Amniotic epithelial cell (primary cell): Measurements from ENCODE around the gene PTPRG.

Experiments used
- DNase-seq: peaks from one replicate; pipeline ENCODE4 v3.0.0-alpha.2; 2010; ENCODE audit warnings: low read depth

The PTPRG gene

DNA sequence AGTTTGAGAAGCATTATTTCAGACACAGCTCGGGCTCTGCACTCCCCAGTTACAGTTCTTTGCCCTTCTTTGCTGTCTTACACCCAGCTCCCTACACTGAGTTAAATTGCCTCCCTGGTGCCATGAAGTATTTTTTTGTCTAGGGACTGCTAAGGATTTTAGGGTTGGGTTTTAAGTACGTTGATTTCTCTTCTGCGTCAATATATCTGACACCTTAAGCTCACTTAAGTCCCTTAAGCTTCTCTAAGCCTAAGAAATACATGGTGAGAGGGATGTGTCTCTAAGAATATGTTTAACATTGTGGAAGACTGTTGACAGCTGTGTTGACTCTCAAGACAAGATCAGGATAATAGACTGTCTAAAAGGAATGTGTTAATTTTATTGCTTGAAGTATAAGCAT is 400.5 kb downstream of the PTPRG start:
- peak; percentile 5 for DNase-seq

DNA sequence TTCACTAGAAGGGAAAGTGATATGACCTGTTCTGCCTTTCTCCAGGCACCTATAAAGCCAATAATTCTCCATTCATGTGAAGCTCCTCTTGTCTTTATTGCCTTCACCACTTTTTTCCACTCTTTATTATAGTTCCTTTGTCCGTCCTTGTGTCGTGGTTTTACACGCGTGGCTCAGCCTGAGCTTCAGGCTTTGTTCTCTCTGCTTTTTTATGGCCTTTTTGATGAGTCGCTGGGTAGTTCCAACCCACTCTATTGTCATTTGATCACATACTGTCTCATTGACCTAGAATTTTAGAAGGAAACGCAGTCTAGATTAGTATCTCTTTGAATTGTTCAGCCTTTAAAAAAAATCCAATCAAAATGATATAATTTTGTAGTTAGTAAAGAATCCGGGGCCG is 403.2 kb downstream of the PTPRG start:
- no peak for DNase-seq

DNA sequence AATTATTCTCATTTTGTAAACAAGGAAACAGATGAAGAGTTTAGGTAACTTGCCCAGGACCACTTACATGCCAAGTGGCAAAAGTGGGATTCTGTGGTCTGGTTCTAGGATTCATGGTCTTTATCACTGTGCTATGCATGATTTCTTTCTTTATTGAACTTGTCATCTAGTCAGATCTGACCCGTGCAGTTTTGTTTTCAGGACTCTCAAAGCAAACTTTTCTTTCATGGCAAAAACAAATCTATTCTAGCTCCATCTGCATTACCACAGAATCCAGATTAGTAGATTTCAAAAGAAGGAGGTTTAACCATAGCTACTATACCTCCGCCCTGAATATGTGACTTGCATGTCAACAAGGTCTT is 404.4 kb downstream of the PTPRG start:
- DNase-seq = no peak

DNA sequence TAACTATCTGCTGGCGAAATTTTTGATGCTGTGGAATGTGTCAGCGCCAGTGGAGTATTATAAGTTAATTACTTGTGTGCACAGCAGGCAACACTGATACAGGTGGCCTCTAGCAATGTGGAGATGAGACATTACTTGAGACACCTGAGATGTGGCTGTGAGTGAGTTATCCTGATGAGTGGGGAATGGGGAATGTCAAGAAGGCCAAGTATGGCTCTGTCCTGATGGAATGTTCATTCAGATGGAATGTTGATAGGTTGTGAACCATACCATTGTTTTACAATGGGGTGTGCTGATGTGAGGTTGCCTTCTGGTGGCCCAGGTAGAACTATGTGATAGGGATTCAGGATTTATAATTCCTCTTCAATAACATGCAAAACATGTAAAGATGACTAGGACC is 404.8 kb downstream of the PTPRG start:
- DNase-seq = no peak

DNA sequence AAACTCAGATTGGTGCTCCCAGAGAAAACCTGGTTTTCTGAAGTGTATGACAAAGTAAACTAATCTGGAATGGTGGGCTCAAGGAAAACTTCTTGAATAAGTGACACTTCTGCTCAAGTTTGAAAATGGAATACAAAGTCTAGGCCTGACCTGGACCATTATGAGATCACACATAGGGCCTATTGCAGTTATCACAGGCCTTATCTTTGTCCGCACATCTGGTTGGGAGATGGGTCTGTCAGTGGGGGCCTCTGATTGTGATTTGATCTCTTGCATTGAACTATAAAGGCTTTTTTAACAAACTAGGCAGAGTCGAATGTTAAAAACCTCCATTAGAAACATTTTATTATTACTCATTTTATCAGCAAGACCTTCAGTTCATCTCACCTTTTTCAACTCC is 405.6 kb downstream of the PTPRG start:
- no peak for DNase-seq

DNA sequence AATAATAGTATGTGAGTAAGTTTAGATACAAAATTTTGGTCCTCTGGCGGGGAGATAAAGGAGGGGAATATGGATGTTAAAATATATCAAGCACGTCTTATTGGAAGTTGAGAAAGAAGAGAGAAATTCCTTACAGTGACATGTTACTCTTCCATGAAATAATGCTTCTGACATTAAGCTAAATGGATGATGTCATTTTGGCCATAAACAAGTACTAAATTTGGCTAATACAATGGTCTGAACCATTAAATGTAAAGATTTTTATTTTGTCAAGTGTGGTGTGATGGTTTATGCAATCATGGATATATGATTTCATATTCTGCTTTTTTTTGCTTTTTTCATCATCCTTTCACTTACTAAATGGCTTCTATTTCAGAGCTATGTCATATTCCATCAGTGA is 406.6 kb downstream of the PTPRG start:
- no peak for DNase-seq

DNA sequence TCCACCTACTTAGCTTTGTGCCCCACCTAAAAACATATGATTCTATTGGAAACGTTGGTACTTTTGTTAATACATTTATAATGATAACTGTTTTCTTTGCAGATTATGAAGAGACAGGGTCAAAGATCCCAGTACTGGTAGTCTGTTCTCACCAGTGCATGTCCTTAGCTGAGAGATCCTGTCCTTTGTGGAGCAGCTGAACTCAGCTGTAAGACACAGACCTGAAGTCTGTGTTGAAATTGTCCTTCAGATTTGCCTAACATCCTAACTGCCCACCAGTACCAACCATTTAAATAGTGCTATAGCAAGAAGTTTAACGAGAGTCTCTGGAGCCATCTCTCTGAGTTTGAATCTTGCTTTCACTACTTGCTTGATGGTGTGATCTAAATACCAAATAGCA is 413.3 kb downstream of the PTPRG start:
- no peak for DNase-seq

DNA sequence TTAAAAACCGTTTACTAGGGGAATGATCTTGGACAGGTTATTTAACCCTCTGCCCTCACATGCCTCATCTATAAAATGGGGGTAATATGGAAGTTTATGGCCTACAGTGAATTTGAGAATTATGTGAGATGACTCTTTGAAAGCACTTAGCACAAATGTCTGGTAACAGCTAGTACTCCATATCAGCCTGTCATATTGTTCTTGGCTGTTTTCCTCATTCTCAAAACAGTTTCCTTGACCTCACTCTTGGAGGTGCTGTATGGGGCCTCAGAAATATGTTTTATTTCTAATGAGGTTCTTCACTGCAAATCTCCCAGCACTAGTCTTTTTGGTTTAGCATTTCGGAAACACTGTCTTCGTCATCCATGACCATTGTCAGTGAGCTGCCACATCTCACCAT is 413.8 kb downstream of the PTPRG start:
- no peak for DNase-seq

DNA sequence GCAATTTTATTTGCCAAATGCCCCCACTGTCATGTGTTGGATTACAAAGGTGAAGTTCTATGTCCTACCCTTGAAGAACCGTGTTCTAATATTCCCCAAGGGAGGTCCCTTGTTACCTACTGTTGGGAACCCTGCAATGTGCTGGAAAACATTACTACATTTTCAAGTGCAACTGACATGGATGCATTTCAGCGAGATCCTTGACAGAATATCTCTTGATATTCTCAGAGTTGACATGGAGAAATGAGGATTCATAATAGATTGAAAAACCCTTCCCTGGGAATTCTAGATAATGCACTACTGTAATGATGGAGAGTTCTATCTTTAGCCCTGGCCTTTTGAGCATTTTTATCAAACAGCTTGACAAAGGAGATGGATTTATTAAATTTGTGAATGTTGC is 414.6 kb downstream of the PTPRG start:
- DNase-seq = no peak

DNA sequence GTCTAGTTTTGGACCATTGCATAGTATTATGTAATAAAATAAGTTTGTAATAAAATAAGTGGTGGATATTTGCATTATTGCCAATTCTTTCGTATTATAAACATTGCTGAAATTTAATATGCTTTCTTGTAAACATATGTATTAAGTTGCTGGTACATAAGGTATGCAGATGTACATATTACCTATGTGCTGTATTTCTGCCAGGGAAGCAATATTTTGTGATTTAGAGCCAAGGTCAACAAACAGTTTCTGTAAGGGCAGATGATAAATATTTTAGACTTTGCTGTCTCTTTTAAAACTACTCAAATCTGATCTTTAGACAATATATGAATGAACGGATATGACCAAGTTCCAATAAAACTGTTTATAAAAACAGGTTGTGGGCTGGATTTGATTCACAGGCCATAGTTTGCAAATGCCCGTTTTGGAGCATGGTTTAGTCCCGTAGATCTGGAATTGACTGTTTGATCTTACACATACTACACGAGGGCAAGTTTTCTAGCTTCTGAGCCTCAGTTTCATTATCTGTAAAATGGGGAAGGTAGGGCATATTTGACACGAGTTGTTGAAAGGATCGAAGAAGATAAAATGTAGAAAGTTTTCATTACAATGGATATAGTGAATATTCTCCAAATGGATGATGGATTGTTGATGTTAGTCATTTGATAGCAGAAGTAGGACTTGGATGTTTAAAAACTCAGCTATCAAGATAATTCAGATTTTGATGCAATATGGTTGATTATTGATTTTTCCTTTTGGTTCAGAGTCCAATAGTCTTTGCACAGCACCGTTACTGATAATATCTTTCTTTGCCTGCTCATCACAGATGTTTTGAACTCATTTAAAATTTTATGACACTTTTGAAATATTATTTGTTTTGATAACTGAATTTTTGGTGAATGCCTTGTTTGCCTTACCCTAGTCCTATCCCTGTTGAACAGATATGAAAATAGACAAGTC is 417.4 kb downstream of the PTPRG start:
- DNase-seq = no peak

DNA sequence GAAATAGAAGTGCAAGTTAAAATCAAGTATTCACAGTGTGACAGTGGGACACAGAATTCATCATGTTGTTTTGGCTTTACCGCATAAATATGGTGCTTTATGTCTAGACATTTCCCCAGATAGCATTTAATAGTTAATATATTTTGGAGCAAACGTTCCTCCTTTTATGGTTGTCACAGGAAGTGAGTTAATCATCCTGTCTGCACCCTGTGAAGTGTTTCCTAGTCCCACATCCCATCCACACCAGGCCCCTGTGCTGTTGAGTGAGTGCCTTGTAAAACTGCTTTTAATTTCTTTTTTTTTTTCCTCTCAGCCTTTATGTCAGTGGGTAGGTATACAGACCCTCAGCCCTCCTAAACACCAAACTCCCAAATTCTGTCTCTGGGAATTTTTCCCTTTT is 418.3 kb downstream of the PTPRG start:
- DNase-seq = no peak

DNA sequence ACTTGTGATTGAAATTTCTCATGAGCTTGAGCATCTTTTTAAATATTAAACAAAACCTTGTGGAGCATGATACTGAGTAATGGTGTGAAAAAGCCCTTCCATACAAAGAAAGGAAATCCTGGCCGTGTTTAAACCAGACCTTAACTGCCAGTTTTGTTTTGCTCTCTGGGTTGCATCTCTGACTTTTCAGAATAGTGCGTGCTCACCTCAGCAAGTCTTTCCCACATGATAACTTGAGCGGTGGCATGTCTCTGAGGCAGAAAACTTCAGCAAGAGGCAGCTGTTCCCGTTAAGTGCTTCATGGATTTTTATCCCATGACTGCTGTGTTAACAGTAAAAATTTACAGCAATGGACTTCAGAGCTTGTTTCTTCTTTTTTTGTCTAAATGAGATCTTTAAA is 418.7 kb downstream of the PTPRG start:
- DNase-seq = no peak

DNA sequence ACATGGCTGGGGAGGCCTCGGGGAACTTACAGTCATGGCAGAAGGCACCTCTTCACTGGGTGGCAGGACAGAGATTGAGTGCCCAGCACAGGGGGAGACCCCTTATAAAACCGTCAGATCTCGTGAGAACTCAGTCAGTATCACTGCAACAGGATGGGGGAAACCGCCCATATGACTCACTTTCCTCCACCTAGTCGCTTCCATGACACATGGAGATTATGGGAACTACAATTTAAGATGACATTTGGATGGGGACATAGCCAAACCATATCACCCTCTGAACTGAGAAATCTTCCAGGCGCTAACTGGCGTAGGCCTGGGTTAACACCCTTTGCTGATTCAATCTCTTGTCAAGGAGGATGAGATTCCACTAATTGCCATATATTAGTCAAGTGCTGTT is 419.7 kb downstream of the PTPRG start:
- DNase-seq = no peak

DNA sequence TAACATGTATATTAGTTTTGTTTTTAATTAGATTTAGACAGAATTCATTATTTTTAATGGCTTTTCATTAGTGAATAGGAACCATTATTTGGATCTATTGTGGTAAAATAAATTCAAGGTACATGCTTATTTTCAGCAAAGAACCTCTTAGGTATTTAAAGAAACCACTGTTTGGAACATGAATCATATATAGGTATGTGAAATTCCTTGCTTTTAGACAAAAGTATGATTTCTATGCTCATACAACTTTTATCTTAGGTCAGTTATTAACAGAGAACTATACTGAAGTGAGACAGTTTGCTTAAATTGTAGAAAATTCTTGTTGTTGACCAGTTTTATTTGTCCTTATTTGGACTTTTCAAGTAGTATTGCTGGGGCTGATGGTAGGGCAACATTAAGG is 422.1 kb downstream of the PTPRG start:
- DNase-seq = no peak

DNA sequence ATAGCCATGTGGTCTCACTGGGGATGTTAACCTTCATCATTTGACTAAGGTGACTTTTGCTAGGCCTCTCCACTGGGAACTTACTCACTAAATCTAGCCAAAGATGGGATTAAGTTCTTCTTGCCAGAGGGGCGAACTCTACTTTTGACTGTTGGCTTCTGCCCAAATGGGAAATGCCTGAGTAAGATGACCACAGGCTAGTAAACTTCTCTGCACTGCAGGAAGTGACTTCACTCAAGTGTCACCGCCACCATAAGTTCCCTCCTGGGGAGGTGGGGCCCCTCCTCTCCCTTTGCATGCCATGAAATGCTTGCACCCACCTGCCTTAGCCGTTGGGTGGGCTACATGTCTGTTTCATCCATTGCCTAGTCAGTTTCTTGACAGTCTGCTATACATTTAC is 423.6 kb downstream of the PTPRG start:
- DNase-seq = no peak

DNA sequence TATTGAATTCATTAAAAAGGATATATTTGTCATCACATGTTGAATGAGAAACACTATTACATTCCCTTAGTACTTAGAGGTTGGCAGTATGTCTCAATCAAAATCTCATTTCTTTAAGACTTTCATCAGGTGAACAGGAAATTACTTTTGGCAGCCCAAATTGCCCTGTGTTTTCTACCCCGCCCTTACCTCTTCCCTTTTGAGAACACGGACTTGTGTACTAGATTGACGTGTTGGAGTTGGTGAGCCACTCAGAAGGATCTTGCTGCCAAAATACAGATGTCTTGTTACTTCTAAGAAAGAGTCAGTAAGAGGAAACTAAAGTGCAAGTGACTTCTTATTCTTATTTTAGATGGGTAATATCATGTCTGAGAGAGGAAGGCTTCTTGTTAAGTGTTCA is 425.1 kb downstream of the PTPRG start:
- DNase-seq = no peak

DNA sequence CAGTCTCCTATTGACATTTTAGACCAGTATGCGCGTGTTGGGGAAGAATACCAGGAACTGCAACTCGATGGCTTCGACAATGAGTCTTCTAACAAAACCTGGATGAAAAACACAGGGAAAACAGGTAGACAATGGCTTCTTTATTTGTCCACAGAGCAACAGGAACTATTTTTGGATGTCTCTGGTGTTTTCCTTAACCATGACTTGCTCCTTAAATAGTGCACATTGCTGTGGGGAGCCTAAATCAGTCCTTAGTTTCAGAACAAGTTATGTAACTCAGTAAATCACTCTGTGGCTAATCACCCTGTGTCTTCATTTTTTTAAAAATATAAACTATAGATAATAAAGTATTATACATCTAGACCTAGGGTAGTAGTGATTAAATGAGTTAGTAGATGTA is 428.3 kb downstream of the PTPRG start:
- no peak for DNase-seq

DNA sequence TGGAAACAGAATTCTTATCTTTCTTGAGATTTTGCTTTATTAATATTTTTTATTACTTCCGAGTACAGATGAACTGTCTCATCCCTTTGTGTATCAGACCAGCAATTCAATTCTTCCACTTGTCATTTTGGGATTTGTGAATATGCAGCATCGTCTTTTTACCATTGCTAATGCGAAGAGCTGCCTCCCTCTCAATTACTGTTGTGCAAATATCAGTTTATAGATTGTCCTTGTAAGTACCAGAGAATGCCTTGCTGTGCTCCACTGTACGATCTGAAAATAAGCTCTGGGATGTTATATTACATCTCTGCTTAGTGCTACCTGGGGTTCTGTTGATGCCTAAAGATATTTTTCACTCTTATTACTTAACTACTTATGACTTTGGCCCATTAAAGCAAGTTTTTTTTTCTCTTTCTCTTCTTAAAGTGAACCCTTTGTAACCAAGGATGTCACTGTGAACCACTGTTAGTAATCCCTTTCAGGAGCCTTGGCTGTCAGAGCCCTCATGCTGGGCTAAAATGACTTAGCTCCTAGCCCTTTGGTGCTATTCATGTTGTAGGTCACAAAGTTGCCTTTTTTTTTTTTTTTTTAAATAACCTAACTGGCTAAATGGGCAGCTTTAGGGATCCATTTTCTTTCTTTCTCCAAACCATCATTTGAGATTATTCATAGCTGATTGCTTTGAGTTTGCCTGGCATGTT is 429.1 kb downstream of the PTPRG start:
- DNase-seq = no peak

DNA sequence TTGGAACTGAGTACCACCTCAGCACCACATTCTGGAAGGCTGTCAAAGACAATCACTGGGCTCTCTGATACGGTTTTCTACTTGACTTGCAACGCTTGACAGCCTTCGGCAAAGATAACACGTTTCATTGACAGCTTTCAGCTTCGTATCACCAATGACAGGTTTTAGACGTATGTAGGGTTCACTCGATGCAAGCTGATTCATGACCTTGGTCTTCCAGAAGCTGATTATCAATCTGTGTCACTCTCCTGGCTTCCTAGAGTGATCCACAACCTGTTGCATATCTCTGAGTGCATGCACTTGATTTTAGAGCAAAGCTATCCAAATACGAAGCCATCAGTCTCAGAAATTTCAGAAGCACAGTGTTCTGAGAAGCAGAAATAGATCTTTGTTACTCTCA is 430.3 kb downstream of the PTPRG start:
- no peak for DNase-seq

DNA sequence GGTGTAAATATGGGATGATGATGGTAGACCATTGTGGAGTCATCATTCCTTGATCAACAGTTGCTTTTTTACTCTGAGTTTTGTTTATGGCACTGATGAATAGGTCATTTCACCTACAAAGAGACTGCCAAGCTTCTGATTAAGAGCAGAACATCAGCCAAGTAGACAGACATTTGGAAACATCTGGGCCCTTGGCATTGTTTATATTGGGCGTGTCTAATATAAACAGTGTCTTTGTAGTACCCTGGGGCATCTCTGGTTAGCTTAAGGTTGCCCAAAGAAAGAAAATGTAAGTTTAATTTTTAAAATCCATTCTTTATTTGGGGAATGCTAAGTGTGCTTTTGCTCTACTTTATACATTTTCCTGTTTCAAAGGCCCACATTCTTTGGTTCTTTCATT is 435.0 kb downstream of the PTPRG start:
- no peak for DNase-seq

DNA sequence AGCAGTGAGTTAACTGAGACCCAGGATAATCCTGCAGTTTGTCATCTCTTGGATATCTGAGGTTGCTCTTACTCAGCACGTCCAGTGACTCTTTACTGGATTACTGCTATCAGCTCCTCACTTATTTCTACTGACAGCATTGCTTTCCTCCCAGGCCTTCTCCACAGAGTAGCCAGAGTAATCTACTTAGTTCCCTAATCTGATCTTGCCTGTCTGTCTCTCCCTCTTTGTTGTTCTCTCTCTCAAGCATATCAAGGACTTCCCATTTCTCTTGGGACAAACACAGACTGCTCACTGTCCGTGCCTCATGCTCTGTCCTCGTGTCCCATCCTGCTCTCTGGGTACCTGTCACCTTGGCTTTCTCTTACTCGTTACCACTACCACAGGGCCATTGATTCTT is 435.7 kb downstream of the PTPRG start:
- DNase-seq = peak; percentile 47

DNA sequence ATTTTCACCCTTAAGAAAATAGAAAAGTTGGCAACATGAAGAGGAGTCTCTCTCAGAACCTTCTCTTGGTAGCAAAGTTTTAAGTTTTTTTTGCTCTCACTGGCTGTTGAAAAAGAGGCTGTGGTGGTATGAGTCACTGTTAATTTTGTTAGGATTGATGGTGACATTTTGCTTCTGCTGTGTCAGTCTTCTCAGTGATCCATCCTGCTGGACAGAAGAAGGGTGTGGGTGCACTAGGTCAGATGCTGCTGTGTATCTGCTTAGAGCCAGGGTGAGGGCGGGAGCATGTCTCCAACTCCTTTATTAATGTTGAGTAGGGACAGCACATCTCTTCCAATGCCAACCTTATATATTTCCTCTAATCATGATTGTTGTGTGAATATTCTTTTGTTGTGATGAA is 442.5 kb downstream of the PTPRG start:
- no peak for DNase-seq

DNA sequence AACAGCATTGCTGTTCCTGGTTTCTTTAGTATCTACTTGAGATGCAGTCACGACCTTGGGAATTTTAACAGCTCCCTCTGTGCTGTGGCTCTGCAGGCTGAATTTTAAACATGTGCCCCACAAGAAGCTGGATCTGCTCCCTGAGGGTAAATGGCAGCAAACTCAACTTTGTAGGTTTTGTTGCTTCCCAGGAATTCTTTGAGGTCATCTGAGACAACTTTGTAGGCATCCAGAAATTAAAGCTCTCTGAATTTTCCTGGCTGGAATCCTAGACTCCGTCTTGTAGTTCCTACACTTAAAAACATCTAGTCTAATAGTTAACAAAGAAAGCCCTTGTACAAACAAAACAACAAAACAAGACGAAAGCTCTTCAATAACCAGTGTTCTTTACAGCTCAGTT is 445.7 kb downstream of the PTPRG start:
- DNase-seq = no peak

DNA sequence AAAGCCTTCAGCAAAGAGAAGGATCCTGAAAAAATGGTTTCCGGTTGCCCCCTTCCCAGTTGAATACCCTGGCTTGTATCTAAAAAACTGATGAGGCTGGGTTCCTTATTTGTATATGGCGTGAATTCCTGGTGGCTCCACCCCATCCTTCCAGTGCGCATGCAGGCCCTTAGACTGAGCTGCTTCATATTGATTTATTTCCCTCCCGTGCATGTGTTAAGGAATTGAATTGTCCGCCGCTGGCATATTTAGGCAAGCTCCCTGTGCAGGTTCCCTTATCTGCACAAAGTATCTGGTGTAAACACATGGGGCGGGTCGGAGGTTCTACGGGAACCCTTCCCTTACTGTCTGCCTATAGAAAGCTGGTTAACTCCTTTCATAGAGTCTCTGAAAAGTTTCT is 449.6 kb downstream of the PTPRG start:
- no peak for DNase-seq
